Liver (tissue), 9 donors: ENCODE data around the gene SNX10. TPM values are rescaled to one million over a fixed set of nuclear protein-coding genes. Genes with fewer than 3 reads are reported as not detected.
A peak's percentile ranks its signal among the peaks of the same experiment; 100 is the strongest.

ENCODE experiments used
- DNase-seq: peaks from one replicate; pipeline ENCODE4 v3.0.0-alpha.2; 2017; ENCODE audit warnings: low spot score
- H3K27ac ChIP-seq, 2 donors: one replicate each; pipeline ENCODE4 v1.7.0; 2013; ENCODE audit warnings: inconsistent platforms in 2 of 2, low read length in 2 of 2, control low read depth in 1 of 2, low read depth in 1 of 2, mild to moderate bottlenecking in 1 of 2
- H3K27me3 ChIP-seq, 4 donors: one replicate each; pipeline versions ENCODE4 v1.6.1 to v1.7.0; 2013; ENCODE audit warnings: low read length in 3 of 4, inconsistent platforms in 1 of 4, mild to moderate bottlenecking in 1 of 4, moderate library complexity in 1 of 4; ENCODE audit not compliant: control insufficient read depth in 4 of 4, insufficient read depth in 4 of 4
- H3K36me3 ChIP-seq, 4 donors: one replicate each; pipeline versions ENCODE4 v1.6.1 to v1.7.0; 2013; ENCODE audit warnings: low read length in 3 of 4, mild to moderate bottlenecking in 3 of 4, low read depth in 1 of 4, moderate library complexity in 1 of 4; ENCODE audit not compliant: control insufficient read depth in 4 of 4, insufficient read depth in 3 of 4
- H3K4me1 ChIP-seq, 4 donors: one replicate each; pipeline versions ENCODE4 v1.6.1 to v1.7.0; 2013; ENCODE audit warnings: low read length in 3 of 4, mild to moderate bottlenecking in 3 of 4, moderate library complexity in 1 of 4; ENCODE audit not compliant: control insufficient read depth in 4 of 4, insufficient read depth in 4 of 4
- H3K4me3 ChIP-seq, 3 donors: one replicate each; pipeline versions ENCODE4 v1.6.1 to v1.7.0; 2013; ENCODE audit warnings: low read length in 3 of 3, control low read depth in 1 of 3, low read depth in 1 of 3, mild to moderate bottlenecking in 1 of 3
- H3K9ac ChIP-seq, 2 donors: one replicate each; pipeline ENCODE4 v1.7.0; 2013; ENCODE audit warnings: low read length in 2 of 2, mild to moderate bottlenecking in 2 of 2, moderate library complexity in 2 of 2, control low read depth in 1 of 2, low read depth in 1 of 2
- H3K9me3 ChIP-seq, 4 donors: one replicate each; pipeline versions ENCODE4 v1.6.1 to v1.7.0; 2013; ENCODE audit warnings: low read length in 3 of 4; ENCODE audit not compliant: control insufficient read depth in 4 of 4
- FOXA2 ChIP-seq: IDR thresholded peaks from 2 replicates; pipeline ENCODE4 v1.6.1; 2016; ENCODE audit warnings: antibody characterized with exemption
- HNF4A ChIP-seq, 2 donors: conservative IDR thresholded peaks; 2 replicates each; pipeline ENCODE4 v1.6.1; 2016; ENCODE audit warnings: antibody characterized with exemption in 2 of 2, mild to moderate bottlenecking in 2 of 2
- HNF4G ChIP-seq: IDR thresholded peaks from 2 replicates; pipeline ENCODE4 v1.6.1; 2016; ENCODE audit warnings: antibody characterized with exemption
- JUND ChIP-seq, 2 donors: IDR thresholded peaks; 2 replicates each; pipeline ENCODE4 v1.6.1; 2016; ENCODE audit warnings: antibody characterized with exemption in 2 of 2
- MAX ChIP-seq: IDR thresholded peaks from 2 replicates; pipeline ENCODE4 v1.6.1; 2016; ENCODE audit warnings: antibody characterized with exemption
- NR2F2 ChIP-seq: IDR thresholded peaks from 2 replicates; pipeline ENCODE4 v1.6.1; 2016; ENCODE audit warnings: antibody characterized with exemption
- RXRA ChIP-seq, 2 donors: IDR thresholded peaks; 2 replicates each; pipeline ENCODE4 v1.6.1; 2017 to 2018; ENCODE audit warnings: antibody characterized with exemption in 2 of 2, mild to moderate bottlenecking in 1 of 2
- TAF1 ChIP-seq: conservative IDR thresholded peaks from 2 replicates; pipeline ENCODE4 v1.6.1; 2016; ENCODE audit warnings: antibody characterized with exemption, mild to moderate bottlenecking
- YY1 ChIP-seq: IDR thresholded peaks from 2 replicates; pipeline ENCODE4 v1.6.1; 2016; ENCODE audit warnings: antibody characterized with exemption, mild to moderate bottlenecking
- WGBS: extraction: QIAGEN DNeasy Blood & Tissue Kit; methylation state at CpG from one replicate; pipeline ENCODE4 v1.1.7; 2013; 5-methylcytosine and 5-hydroxymethylcytosine counted together
- polyA plus RNA-seq, 2 donors: library from polyadenylated mRNA; stranded (reverse) in 1 of 2; unstranded in 1 of 2; fragments of 200-250 nt in 1 of 2; fragments of >200 nt in 1 of 2; fragmentation: Nextera tagmentation in 1 of 2; extraction: Ambion mirVana in 1 of 2; gene quantifications; one replicate each; pipeline versions ENCODE4 v1.2.1 to v1.2.3, GENCODE V29; 2013 to 2015
- total RNA-seq, 2 donors: library from RNA; depleted of rRNA; stranded (reverse); fragments of >200 nt; gene quantifications; one replicate each; pipeline ENCODE4 v1.2.3, GENCODE V29; 2014
- TF ChIP-seq, protein P1 (sequence below): IDR thresholded peaks from 2 replicates; pipeline ENCODE4 v1.6.1; 2016; ENCODE audit warnings: antibody characterized with exemption
- donor health status: healthy.
- donor health status: healthy.
- donor health status: healthy.
- donor health status: healthy.
- donor health status: healthy.

Gene SNX10
- total and polyA plus RNA-seq, 4 donors = 5.9 to 15.9 (median 12.8) TPM

DNA sequence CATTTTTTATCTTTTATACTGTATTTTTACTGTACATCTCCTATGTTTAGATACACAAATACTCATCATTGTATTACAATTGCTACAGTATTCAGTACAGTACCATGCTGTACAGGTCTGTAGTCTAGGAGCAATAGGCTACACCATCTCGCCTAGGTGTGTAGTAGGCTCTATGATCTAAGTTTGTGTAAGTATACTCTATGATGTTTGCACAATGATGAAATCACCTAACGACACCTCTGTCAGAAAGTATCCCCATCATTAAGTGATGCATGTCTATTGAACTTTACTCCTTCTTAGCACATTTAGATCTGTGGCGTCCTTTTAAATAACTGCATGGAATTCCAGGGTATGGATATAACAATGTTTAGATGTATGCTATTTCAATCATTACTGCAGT lies 112.0 kb downstream of the SNX10 start:
- Histone ChIP-seq H3K27ac (no peak overlapping the region), H3K4me3 (no peak overlapping the region), H3K4me1 (peaks cover 0 to 14% (median 8%) of the 10 kb centered on the region in 4 donors), H3K27me3 (no peaks in the 10 kb centered on the region), H3K36me3 (no peaks in the 10 kb centered on the region), H3K9ac (no peak overlapping the region), H3K9me3 (no peaks in the 10 kb centered on the region)
- 76% methylated on average over 3 of the region's 3 CpGs for WGBS
- TF ChIP-seq NR2F2 (no peak), HNF4G (no peak)
- no peak for DNase-seq

DNA sequence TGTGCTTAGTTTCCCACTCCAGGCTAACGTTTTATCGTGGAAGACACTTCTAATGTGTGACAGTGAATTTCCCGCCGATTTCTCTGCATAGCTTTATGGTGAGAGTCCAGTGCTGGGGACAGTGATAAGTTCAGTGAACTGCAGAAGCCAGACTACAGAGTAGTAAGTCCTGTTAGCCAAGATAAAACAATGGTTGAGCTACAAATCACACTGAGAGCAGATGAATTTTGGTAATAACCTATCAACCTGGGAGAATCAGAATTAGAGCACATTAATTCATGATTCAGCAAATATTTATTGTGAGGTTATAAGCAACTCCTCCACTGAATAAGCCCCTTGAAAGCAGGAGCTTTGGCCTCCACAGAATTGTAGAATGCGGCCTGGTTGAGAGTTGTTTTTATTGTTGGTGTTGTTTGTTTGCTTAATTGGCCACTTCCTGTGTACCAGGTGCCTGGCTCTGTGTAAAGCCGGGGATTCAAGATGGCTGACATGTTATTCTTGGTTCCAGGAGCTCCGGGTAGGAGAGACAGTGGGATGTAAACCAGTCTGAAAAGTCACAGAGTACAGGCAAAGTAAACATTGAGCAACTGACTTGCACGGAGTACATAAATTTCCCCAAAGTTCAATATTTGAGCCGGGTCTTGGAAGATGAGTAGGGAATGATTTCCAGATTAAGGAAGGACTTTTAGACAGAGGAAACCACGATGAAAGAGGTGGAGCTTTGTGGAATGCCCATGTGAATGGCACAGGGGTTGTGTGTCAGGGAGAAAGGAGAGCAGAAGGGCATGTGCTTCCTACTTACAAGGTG lies 112.7 kb downstream of the SNX10 start:
- no peaks in the 10 kb centered on the region for H3K9me3 ChIP-seq
- H3K4me3 ChIP-seq = no peak overlapping the region
- H3K4me1 ChIP-seq = peaks cover 0 to 7% (median 2%) of the 10 kb centered on the region in 4 donors
- H3K27ac ChIP-seq = no peak overlapping the region
- 59% methylated on average over 10 of the region's 10 CpGs for WGBS
- no peak for DNase-seq
- no peak overlapping the region for H3K9ac ChIP-seq
- no peaks in the 10 kb centered on the region for H3K27me3 ChIP-seq
- H3K36me3 ChIP-seq = no peaks in the 10 kb centered on the region
- TF ChIP-seq HNF4A (conservative IDR thresholded peaks at IDR 0.05) (peak in 1 of 2 donors; percentile 41), TAF1 (no peak), HNF4G (no peak), FOXA2 (peak; percentile 45), YY1 (peak; percentile 86), RXRA (IDR thresholded peaks at IDR 0.05) (peak in 1 of 2 donors; percentile 27)

DNA sequence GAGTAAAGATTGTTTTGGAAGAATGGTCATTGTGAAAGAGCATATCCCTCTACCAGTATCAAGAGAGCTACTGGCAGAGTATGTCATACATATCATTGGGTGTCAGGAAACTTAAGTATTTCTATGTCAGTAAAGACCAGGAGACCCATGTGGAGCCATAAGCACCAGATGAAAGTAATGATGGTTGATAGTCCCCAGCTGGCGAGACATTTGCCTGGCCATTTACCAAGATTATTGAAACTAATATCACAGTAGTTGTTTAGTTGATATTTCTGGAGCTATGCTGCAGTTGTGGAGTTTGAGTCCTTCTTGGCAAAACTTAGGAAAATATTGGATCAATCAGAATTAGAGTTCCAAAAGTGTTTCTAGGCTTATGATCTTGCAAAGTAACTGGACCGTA lies 114.8 kb downstream of the SNX10 start:
- Histone ChIP-seq H3K36me3 (no peaks in the 10 kb centered on the region), H3K9me3 (no peaks in the 10 kb centered on the region), H3K27ac (no peak overlapping the region), H3K27me3 (no peaks in the 10 kb centered on the region), H3K9ac (no peak overlapping the region), H3K4me1 (peaks cover 0 to 7% (median 2%) of the 10 kb centered on the region in 4 donors), H3K4me3 (no peak overlapping the region)
- TF ChIP-seq HNF4A (conservative IDR thresholded peaks at IDR 0.05) (no peak), JUND (IDR thresholded peaks at IDR 0.05) (no peak), MAX (no peak), HNF4G (no peak)
- TF ChIP-seq, protein P1, sequence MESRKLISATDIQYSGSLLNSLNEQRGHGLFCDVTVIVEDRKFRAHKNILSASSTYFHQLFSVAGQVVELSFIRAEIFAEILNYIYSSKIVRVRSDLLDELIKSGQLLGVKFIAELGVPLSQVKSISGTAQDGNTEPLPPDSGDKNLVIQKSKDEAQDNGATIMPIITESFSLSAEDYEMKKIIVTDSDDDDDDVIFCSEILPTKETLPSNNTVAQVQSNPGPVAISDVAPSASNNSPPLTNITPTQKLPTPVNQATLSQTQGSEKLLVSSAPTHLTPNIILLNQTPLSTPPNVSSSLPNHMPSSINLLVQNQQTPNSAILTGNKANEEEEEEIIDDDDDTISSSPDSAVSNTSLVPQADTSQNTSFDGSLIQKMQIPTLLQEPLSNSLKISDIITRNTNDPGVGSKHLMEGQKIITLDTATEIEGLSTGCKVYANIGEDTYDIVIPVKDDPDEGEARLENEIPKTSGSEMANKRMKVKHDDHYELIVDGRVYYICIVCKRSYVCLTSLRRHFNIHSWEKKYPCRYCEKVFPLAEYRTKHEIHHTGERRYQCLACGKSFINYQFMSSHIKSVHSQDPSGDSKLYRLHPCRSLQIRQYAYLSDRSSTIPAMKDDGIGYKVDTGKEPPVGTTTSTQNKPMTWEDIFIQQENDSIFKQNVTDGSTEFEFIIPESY = no peak
- 93% methylated on average over 2 of the region's 2 CpGs for WGBS
- no peak for DNase-seq
